Rectal smooth muscle tissue (tissue), 1 donor: ENCODE results near the gene TMEM26.

Source experiments
- H3K27ac ChIP-seq: one replicate; pipeline ENCODE4 v1.7.0; 2013; ENCODE audit warnings: low read depth, low read length, inconsistent platforms
- H3K27me3 ChIP-seq: one replicate; pipeline ENCODE4 v1.7.0; 2013; ENCODE audit warnings: low read length; ENCODE audit not compliant: control insufficient read depth, insufficient read depth
- H3K36me3 ChIP-seq: one replicate; pipeline ENCODE4 v1.7.0; 2013; ENCODE audit warnings: low read length; ENCODE audit not compliant: control insufficient read depth, insufficient read depth
- H3K4me1 ChIP-seq: one replicate; pipeline ENCODE4 v1.7.0; 2013; ENCODE audit warnings: low read length; ENCODE audit not compliant: control insufficient read depth, insufficient read depth
- H3K4me3 ChIP-seq: one replicate; pipeline ENCODE4 v1.7.0; 2013; ENCODE audit warnings: low read length
- H3K9ac ChIP-seq: one replicate; pipeline ENCODE4 v1.7.0; 2013; ENCODE audit warnings: low read length

The TMEM26 gene

GRCh38 chr10:61472090-61472674 is 19.0 kb upstream of the TMEM26 start:
- no peaks in the 10 kb centered on the region for H3K27me3 ChIP-seq
- H3K4me3 ChIP-seq, result no peak overlapping the region
- H3K4me1 ChIP-seq, result no peaks in the 10 kb centered on the region
- no peak overlapping the region for H3K27ac ChIP-seq
- H3K9ac ChIP-seq, result no peak overlapping the region
- H3K36me3 ChIP-seq, result no peaks in the 10 kb centered on the region

GRCh38 chr10:61471491-61471890 is 18.3 kb upstream of the TMEM26 start:
- Histone ChIP-seq H3K27ac (no peak overlapping the region), H3K36me3 (no peaks in the 10 kb centered on the region), H3K4me1 (no peaks in the 10 kb centered on the region), H3K4me3 (no peak overlapping the region), H3K27me3 (no peaks in the 10 kb centered on the region), H3K9ac (no peak overlapping the region)

DNA sequence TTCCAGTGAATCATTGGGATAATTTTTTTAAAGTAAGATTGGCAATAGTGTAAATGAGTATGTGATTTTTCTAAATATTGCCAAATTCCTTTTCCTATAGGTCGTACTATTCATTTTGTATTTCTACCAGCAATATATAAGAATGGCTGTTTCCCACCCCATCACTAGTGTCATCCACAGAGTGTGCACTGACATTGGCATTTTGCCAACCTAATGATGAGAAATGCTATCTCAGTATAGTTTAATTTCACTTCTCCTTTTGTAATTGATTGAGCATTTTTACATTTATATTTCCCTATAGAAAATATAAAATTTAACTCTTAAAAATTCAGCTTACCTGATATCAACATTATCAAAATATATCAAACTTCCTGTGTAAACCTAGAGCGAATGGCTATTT is 17.6 kb upstream of the TMEM26 start:
- no peak overlapping the region for H3K9ac ChIP-seq
- H3K27ac ChIP-seq, result no peak overlapping the region
- no peaks in the 10 kb centered on the region for H3K27me3 ChIP-seq

GRCh38 chr10:61465901-61466632 is 12.9 kb upstream of the TMEM26 start:
- no peaks in the 10 kb centered on the region for H3K36me3 ChIP-seq
- peaks cover 2% of the 10 kb centered on the region for H3K4me1 ChIP-seq
- no peak overlapping the region for H3K4me3 ChIP-seq
- H3K9ac ChIP-seq, result no peak overlapping the region
- H3K27me3 ChIP-seq, result no peaks in the 10 kb centered on the region
- no peak overlapping the region for H3K27ac ChIP-seq

More for the DNA sequence above, 17.6 kb upstream of the TMEM26 start:
- no peak overlapping the region for H3K4me3 ChIP-seq
- no peaks in the 10 kb centered on the region for H3K4me1 ChIP-seq
- H3K36me3 ChIP-seq, result no peaks in the 10 kb centered on the region

DNA sequence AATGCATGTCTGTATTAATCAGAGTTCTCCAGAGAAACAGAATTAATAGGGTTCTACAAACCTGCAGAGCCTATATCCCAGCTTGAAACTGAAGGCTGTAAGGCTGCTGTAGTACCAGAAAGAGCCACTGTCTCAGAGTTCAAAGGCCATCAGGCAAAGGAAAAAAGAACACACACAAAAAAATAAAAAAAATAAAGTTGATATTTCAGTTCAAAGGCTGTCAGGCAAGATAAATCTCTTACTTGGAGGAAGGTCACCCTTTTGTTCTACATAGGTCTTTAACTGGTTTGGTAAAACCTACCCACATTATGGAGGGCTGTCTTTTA is 12.0 kb upstream of the TMEM26 start:
- H3K27ac ChIP-seq, result no peak overlapping the region
- peaks cover 2% of the 10 kb centered on the region for H3K4me1 ChIP-seq
- no peaks in the 10 kb centered on the region for H3K27me3 ChIP-seq
- no peak overlapping the region for H3K9ac ChIP-seq
- no peaks in the 10 kb centered on the region for H3K36me3 ChIP-seq
- H3K4me3 ChIP-seq, result no peak overlapping the region

GRCh38 chr10:61464461-61465170 is 11.4 kb upstream of the TMEM26 start:
- no peak overlapping the region for H3K9ac ChIP-seq
- H3K4me3 ChIP-seq, result no peak overlapping the region
- no peaks in the 10 kb centered on the region for H3K27me3 ChIP-seq
- H3K27ac ChIP-seq, result no peak overlapping the region
- H3K36me3 ChIP-seq, result no peaks in the 10 kb centered on the region
- H3K4me1 ChIP-seq, result peaks cover 2% of the 10 kb centered on the region

DNA sequence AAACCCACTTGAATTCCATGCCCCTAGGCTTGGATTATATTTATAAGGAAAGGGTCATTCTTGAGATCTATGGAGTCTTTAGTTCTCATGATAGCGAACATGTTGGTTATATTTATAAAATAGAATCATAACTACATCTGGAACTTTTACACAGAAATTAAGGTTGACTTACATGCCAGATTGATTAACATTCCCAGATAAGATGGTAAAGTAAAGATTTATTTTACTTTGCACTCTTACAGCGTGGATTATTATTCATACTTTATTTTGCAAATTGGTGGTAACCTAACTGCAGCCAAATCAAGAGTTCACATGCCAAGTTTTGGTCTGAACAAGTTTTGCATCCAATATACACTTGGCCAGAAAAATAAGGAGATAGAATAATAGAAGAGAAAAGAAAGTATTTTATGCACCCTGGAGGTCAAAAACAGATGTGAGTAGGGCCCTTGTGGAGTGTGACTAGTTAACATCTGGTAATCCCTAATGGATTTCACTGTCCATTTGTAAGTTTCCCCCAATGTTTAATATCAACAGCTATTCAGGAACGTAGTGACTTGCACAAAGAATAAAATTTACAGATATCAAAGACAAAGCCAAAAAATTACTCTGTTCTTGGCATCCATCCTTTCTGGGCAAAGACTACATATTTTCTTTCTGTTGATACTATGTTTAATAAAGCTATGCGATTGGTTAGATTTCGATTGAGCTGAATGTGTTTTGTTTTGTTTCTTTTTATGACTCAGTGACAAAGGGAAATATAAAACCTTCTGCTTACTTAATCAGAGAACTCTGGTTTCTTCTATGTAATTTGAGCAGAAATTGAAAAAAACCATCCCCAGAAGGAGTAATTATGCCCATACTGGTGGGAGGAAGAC is 10.1 kb upstream of the TMEM26 start:
- no peak overlapping the region for H3K4me3 ChIP-seq
- H3K27ac ChIP-seq, result no peak overlapping the region
- no peak overlapping the region for H3K9ac ChIP-seq
- H3K27me3 ChIP-seq, result no peaks in the 10 kb centered on the region
- H3K4me1 ChIP-seq, result peaks cover 2% of the 10 kb centered on the region
- H3K36me3 ChIP-seq, result no peaks in the 10 kb centered on the region

DNA sequence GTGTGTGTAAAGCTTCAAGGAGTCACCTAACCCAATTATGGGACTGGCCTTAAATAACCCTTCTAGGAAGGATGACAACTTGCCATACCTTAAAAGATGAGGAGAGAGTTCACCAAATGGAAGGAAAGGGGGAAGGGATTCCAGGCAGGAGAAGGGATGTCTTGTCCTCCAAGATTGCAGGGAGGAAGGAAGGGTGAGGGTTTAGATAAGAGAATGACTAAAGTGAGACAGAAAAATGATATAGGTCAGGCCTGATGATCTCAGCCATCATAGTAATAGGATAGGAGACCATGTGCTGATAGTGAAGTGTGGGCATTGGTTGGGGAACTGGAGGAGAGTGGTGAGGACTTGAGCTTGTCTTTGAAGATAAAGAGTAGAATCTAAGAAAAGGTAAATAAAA is 7.7 kb upstream of the TMEM26 start:
- Histone ChIP-seq H3K27ac (no peak overlapping the region), H3K36me3 (no peaks in the 10 kb centered on the region), H3K4me3 (no peak overlapping the region), H3K9ac (no peak overlapping the region), H3K4me1 (peaks cover 2% of the 10 kb centered on the region), H3K27me3 (no peaks in the 10 kb centered on the region)

GRCh38 chr10:61458031-61458430 is 4.8 kb upstream of the TMEM26 start:
- Histone ChIP-seq H3K4me3 (no peak overlapping the region), H3K9ac (no peak overlapping the region), H3K36me3 (no peaks in the 10 kb centered on the region), H3K4me1 (no peaks in the 10 kb centered on the region), H3K27me3 (peaks cover 4% of the 10 kb centered on the region), H3K27ac (no peak overlapping the region)

DNA sequence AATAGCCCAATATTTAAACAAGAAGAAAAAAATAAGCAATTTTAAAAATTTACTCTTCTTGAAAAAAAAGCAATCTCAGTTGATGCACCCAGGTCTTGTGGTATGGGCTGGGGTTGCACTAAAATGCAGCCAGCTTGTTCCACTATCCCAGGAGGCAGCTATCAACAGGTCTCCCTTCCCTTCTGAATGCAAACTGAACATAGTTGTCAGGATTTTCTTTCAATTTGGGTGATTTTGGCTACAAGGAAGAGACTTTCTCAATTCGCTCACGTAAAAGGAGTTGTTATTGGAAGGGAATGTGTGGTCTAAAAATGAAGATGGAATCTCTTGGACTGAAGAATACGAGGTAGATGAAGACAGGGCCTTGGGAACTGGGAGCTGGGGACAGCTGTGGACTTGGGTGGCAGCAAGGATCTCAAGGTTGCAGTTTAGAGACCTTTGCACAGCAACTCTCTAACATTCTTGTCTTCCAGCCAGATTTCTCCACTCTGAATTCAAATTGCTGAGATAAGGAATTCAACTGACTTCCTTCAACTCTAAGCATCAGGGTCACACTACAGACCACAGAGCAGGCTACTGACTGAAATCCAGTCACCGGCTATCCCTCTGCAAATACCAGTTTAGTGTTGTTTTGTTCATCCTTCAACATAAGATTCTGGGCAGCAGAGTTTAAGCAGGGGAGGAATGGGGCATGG is 3.1 kb upstream of the TMEM26 start:
- Histone ChIP-seq H3K27me3 (peaks cover 6% of the 10 kb centered on the region), H3K27ac (no peak overlapping the region), H3K4me3 (no peak overlapping the region), H3K9ac (no peak overlapping the region), H3K4me1 (no peaks in the 10 kb centered on the region), H3K36me3 (no peaks in the 10 kb centered on the region)

DNA sequence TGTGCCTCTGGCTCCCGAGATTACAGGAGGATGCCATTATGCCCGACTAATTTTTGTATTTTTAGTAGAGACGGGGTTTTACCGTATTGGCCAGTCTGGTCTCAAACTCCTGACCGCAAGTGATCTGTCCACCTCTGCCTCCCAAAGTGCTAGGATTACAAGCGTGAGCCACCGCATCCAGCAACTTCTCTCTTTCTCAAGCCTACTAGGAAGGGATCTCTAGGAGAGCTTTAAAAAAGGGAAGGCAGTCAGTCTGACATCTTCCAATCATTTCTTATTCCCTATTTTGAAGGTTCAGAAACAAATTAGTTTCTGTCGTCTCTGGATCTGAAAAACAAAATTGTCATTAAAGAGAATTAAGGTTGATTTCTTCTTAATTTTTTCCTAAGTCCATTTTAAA is 2.5 kb upstream of the TMEM26 start:
- H3K4me1 ChIP-seq, result no peaks in the 10 kb centered on the region
- H3K27ac ChIP-seq, result no peak overlapping the region
- H3K9ac ChIP-seq, result no peak overlapping the region
- H3K27me3 ChIP-seq, result peaks cover 6% of the 10 kb centered on the region
- no peak overlapping the region for H3K4me3 ChIP-seq
- no peaks in the 10 kb centered on the region for H3K36me3 ChIP-seq

GRCh38 chr10:61454541-61454940 is 1.4 kb upstream of the TMEM26 start:
- no peaks in the 10 kb centered on the region for H3K4me1 ChIP-seq

More at GRCh38 chr10:61454541-61454940, 1.4 kb upstream of the TMEM26 start:
- peaks cover 6% of the 10 kb centered on the region for H3K27me3 ChIP-seq
- no peak overlapping the region for H3K4me3 ChIP-seq
- no peak overlapping the region for H3K9ac ChIP-seq
- H3K36me3 ChIP-seq, result no peaks in the 10 kb centered on the region
- no peak overlapping the region for H3K27ac ChIP-seq
